T-helper 17 cell (primary cell): ENCODE data around the gene LCP1. TPM values are rescaled to one million over a fixed set of nuclear protein-coding genes. Genes with fewer than 3 reads are reported as not detected.
A peak's percentile ranks its signal among the peaks of the same experiment; 100 is the strongest.
"Not testable (repeated sequence)": the region's sequence is repeated elsewhere in the genome, so short reads cannot be mapped to it uniquely, and the experiment has no call there.

Experiments
- ATAC-seq: fragments of 150-1000 bp; cut with Tn5 transposase; 2 replicates; pipeline ENCODE4 v1.10.0; 2021; ENCODE audit warnings: mild to moderate bottlenecking, moderate library complexity
- DNase-seq, 3 donors: peaks; one replicate each; pipeline versions ENCODE4 v3.0.0 to v3.0.0-alpha.2; 2020 to 2021
- H3K9me3 ChIP-seq: one replicate; pipeline ENCODE4 v1.7.0; 2013; ENCODE audit warnings: low read length, mild to moderate bottlenecking; ENCODE audit not compliant: control insufficient read depth, poor library complexity, severe bottlenecking
- H3K27ac Mint-ChIP-seq: one replicate; pipeline ENCODE4 v1.8.0; 2022; ENCODE audit warnings: mild to moderate bottlenecking, moderate library complexity, mixed read lengths
- H3K27me3 Mint-ChIP-seq: one replicate; pipeline ENCODE4 v1.8.0; 2022; ENCODE audit warnings: mixed read lengths
- H3K36me3 Mint-ChIP-seq: one replicate; pipeline ENCODE4 v1.8.0; 2022; ENCODE audit warnings: low read depth, mixed read lengths
- H3K4me1 Mint-ChIP-seq: one replicate; pipeline ENCODE4 v1.8.0; 2022; ENCODE audit warnings: mild to moderate bottlenecking, mixed read lengths
- H3K4me3 Mint-ChIP-seq: one replicate; pipeline ENCODE4 v1.8.0; 2022; ENCODE audit warnings: mild to moderate bottlenecking, moderate library complexity, mixed read lengths
- total RNA-seq, 4 donors: library from RNA in 2 of 4; stranded (reverse) in 2 of 4; gene quantifications; one replicate each; pipeline ENCODE4 v1.2.3 and lab custom pipeline; 2022 to 2026

LCP1 gene, protein sequence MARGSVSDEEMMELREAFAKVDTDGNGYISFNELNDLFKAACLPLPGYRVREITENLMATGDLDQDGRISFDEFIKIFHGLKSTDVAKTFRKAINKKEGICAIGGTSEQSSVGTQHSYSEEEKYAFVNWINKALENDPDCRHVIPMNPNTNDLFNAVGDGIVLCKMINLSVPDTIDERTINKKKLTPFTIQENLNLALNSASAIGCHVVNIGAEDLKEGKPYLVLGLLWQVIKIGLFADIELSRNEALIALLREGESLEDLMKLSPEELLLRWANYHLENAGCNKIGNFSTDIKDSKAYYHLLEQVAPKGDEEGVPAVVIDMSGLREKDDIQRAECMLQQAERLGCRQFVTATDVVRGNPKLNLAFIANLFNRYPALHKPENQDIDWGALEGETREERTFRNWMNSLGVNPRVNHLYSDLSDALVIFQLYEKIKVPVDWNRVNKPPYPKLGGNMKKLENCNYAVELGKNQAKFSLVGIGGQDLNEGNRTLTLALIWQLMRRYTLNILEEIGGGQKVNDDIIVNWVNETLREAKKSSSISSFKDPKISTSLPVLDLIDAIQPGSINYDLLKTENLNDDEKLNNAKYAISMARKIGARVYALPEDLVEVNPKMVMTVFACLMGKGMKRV
- total RNA-seq (100 to 1,000 TPM; 485 to 528 TPM), total RNA-seq (lab: John Stamatoyannopoulos, UW) (1,130 to 1,221 reads per million in 2 donors)

DNA sequence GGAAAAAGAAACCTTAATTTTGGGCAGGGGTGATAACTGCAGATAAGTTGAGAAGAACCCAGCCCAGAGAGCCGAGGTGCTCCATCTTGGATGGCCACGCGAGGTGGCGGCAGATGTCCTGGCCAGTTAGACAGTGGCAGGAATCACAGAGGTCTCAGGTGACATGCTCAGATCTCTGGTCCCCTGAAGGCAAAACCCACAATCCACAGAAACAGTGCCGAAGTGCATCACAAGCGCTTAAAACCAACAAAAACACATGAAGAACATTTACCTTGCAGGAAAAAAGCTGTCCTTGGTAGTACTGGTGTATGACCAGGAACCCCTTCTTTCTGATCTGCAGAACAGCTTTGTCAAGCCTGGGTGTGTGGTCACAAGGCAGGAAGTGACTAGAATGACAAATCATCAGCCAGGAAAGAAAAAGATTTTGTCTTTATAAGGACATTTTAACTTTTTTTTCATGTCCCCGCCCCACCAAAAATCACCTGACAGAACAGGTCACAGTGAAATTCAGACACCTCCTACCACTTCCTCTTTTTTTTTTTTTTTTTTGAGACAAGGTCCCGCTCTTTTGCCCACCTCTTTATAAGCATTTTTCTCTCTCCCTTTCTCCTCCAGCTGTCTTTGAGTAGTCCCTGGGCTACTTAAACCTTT lies at the start of gene LCP1:
TSS of gene LCP1 (minus strand) at position 338 of the 651 bp plus-strand sequence. CDS start 22,515 bp downstream, outside the sequence.
- no peaks in the 10 kb centered on the region for H3K27me3 Mint-ChIP-seq
- ATAC-seq (peak; percentile 80), DNase-seq (peak; percentile 44 to 67 (median 65))
- H3K4me1 Mint-ChIP-seq: peaks cover 62% of the 10 kb centered on the region
- peaks cover 2% of the 10 kb centered on the region for H3K36me3 Mint-ChIP-seq
- peak within 1 kb of the TSS; percentile 99 for H3K27ac Mint-ChIP-seq
- no peaks in the 10 kb centered on the region for H3K9me3 ChIP-seq
- H3K4me3 Mint-ChIP-seq: peak within 1 kb of the TSS; percentile 94

DNA sequence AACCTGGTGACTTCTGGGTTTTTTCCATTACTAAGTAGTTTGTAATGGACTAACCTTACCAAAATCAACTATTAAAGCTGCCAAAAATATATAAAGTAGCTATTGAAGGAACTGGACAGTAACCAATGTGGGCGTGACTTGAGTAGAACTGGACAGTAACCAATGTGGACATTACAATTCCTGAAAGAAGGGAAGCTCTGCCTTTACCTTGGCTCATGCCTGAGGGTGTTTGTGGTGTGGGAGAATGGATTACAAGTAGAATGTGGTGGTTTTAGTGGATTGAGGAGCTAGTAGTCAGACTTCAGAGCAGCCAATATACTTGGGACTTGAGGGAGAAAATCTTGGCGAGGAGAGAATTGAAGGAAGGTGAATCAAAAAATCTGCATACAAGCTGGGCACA lies 47.3 kb upstream of the LCP1 start:
- no peak overlapping the region for H3K4me3 Mint-ChIP-seq

DNA sequence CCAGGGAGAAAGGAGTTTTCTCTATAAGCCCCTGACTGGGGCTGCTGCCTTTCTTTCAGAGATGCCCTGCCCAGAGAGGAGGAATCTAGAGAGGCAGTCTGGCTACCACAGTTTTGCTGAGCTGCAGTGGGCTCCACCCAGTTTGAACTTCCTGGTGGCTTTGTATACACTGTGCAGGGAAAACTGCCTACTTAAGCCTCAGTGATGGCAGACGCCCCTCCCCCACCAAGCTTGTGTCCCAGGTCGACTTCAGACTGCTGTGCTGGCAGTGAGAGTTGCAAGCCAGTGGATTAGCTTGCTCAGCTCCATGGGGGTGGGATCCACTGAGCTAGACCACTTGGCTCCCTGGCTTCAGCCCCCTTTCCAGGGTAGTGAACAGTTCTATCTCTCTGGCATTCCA lies 38.3 kb upstream of the LCP1 start:
- not testable (repeated sequence) for DNase-seq, ATAC-seq, H3K9me3 ChIP-seq, H3K27ac Mint-ChIP-seq, H3K36me3 Mint-ChIP-seq, H3K4me3 Mint-ChIP-seq, H3K4me1 Mint-ChIP-seq, H3K27me3 Mint-ChIP-seq

More for the DNA sequence above, 47.3 kb upstream of the LCP1 start:
- ATAC-seq (no peak), DNase-seq (no peak)
- H3K36me3 Mint-ChIP-seq: no peaks in the 10 kb centered on the region
- H3K27me3 Mint-ChIP-seq: no peaks in the 10 kb centered on the region
- H3K27ac Mint-ChIP-seq: no peak overlapping the region
- no peaks in the 10 kb centered on the region for H3K9me3 ChIP-seq
- H3K4me1 Mint-ChIP-seq: no peaks in the 10 kb centered on the region

DNA sequence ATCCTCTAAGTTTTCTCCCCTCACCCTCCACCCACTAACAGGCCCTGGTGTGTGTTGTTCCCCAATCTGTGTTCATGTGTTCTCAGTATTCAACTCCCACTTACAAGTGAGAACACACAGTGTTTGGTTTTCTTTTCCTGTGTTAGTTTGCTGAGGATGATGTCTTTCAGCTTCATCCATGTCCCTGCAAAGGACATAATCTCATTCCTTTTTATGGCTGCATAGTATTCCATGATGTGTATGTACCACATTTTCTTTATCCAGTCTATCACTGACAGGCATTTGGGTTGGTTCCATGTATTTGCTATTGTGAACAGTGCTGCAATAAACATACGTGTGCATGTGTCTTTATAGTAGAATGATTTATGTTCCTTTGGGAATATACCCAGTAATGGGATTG lies 32.8 kb upstream of the LCP1 start:
- H3K36me3 Mint-ChIP-seq, H3K27me3 Mint-ChIP-seq, H3K4me3 Mint-ChIP-seq, H3K27ac Mint-ChIP-seq, DNase-seq, ATAC-seq, H3K9me3 ChIP-seq: not testable (repeated sequence)
- H3K4me1 Mint-ChIP-seq: peaks cover 23% of the 10 kb centered on the region

DNA sequence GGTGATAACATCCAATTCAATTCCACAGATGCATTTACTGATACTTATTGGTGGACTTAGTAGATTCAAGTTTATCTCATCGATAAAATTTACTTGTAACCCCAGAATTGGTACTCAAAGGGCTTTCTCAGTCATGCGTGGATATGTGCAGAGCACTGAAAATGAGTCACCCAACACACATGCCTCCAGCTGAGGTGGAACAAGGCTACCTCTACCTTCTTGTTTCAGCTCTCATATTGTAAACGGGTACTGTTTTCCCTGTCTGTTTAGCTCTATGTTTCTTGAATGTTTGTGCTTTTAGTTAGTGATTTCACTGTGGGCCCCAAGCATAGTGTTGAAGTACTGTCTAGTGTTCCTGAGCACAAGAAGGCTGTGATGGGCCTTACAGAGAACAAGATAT lies 31.3 kb upstream of the LCP1 start:
- H3K9me3 ChIP-seq: no peaks in the 10 kb centered on the region
- Mint-ChIP-seq H3K36me3 (peaks cover 8% of the 10 kb centered on the region), H3K27ac (no peak overlapping the region), H3K27me3 (no peaks in the 10 kb centered on the region), H3K4me3 (no peak overlapping the region), H3K4me1 (peaks cover 22% of the 10 kb centered on the region)
- no peak for ATAC-seq
- no peak for DNase-seq

DNA sequence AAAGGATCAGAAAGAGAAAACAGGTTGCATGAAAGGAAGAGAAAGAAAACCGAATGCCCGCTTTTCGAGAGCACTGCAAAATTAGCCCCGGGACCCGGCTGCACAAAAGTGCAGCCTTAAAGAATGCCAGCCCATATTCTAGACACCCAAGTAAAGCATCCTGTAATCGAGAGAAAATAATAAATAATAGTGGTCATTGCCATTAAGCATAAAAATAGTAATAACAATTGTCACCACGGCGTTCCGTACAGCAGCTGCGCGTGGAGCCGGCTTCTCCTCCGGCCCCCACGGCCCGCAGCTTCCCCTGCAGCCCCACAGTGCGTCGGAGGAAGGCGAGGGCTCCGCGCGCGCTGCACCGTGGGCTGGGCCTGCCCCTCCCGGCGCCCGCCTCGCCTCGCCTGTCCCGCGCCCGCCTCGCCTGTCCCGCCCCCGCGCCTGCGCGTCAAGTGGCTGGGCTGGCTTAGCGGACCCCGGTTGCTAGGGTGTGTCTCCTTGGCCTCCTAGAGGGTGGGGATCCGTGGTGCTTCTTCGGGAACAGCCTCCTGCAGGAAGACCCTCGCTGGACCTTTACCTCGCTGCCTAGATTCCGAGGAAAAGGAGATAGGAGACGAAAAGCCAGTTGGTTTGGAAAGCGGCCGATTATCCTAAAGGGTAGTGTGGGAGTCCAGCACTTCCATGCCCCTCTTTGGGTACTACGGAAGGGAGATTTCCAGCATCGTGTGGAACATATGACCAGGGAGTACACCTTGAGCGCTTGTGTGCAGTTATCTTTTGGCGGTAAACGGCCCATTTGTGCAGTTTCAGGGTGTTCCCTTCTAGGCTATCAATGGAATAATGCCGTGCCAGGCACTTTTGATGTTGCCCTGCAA lies 29.7 kb upstream of the LCP1 start, which contains the start of gene LRRC63:
TSS of gene LRRC63 (plus strand) at position 446 of the 869 bp plus-strand sequence. CDS start 1,107 bp downstream, outside the sequence.
- H3K4me1 Mint-ChIP-seq: peaks cover 22% of the 10 kb centered on the region
- DNase-seq: peak; percentile 74 to 80 (median 79)
- peak; percentile 97 for ATAC-seq
- no peaks in the 10 kb centered on the region for H3K27me3 Mint-ChIP-seq
- peak within 1 kb of the TSS; percentile 100 for H3K4me3 Mint-ChIP-seq
- peaks cover 3% of the 10 kb centered on the region for H3K36me3 Mint-ChIP-seq
- peak within 1 kb of the TSS; percentile 98 for H3K27ac Mint-ChIP-seq
- no peaks in the 10 kb centered on the region for H3K9me3 ChIP-seq

DNA sequence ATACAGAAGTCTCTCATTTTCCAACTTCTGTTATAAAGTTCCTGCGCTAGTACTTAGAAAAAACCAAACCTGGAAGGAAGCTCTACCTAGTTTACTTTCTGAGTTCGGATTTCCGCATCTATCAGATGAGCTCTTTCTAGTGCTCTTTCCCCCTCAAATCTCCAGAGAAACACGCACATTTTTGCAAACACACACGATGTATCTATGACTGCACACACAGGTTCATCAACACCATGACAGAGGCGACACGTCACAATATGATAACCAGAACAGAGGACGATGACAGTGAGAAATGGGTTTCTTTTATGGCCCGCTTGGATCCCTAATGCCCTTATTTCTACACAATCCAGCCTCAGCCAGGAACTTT lies 29.1 kb upstream of the LCP1 start:
- peak overlapping the region; percentile 98 for H3K27ac Mint-ChIP-seq
- H3K27me3 Mint-ChIP-seq: no peaks in the 10 kb centered on the region
- no peaks in the 10 kb centered on the region for H3K9me3 ChIP-seq
- peak overlapping the region; percentile 100 for H3K4me3 Mint-ChIP-seq
- peaks cover 22% of the 10 kb centered on the region for H3K4me1 Mint-ChIP-seq
- ATAC-seq (peak; percentile 73), DNase-seq (peak in 1 of 3 donors; percentile 18)
- peaks cover 3% of the 10 kb centered on the region for H3K36me3 Mint-ChIP-seq

DNA sequence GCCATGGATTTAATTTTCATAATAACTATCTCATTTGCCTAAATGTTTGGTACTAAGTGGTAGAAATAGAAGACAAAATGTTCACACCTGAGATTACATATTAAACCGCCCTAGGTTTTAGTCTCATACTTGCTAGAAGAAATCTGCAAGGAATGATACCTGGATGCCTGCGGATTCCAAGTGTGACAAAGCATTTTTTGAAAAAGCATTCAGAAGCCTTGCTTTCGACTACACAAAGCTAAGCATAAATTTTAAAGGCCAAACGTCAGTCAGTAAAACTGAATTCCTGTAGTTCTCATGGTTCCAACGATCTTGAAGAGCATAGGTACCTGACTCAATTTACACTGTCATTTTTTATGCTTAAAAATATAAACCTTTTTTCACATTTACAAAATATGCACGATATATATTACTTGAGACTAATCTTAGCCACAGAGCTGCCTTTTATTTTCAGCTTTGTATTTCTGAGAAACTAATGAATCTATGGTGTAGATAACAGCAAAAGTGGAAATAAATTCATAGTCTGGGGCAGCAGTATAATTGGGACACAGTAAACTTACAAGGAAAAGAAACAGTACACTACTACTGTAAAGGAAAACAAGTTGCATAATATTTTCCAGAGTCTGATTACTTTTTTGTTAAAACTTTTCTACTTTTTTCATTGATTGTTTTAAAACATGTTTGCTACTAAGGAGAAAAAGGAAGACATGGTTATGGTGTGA lies 28.5 kb upstream of the LCP1 start:
- peaks cover 3% of the 10 kb centered on the region for H3K36me3 Mint-ChIP-seq
- ATAC-seq (no peak), DNase-seq (no peak)
- no peaks in the 10 kb centered on the region for H3K9me3 ChIP-seq
- H3K27me3 Mint-ChIP-seq: no peaks in the 10 kb centered on the region
- peak overlapping the region; percentile 98 for H3K27ac Mint-ChIP-seq
- peak overlapping the region; percentile 100 for H3K4me3 Mint-ChIP-seq
- H3K4me1 Mint-ChIP-seq: peaks cover 22% of the 10 kb centered on the region

DNA sequence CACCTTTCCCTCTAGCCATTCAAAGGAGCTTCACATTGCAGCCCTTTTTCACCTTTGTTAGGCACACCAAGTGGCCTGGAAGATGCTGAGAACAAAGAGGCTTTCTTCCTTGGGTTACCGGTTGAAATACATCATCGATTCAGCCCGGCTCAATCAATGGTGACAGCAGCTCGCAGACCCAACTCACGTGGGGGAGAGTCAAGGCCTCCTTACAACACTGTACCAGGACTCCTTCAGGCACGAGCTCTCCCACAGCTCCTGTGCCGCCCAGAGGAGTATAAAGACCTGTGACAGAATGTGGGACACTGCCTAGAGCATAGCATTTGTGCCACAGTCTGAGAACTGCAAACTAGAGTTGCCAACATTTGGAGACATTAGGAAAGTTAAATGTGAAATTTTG lies 25.9 kb upstream of the LCP1 start:
- ATAC-seq (no peak), DNase-seq (no peak)
- Mint-ChIP-seq H3K4me3 (no peak overlapping the region), H3K4me1 (peaks cover 20% of the 10 kb centered on the region), H3K27ac (peak overlapping the region; percentile 16), H3K36me3 (peaks cover 3% of the 10 kb centered on the region), H3K27me3 (no peaks in the 10 kb centered on the region)
- H3K9me3 ChIP-seq: no peaks in the 10 kb centered on the region

DNA sequence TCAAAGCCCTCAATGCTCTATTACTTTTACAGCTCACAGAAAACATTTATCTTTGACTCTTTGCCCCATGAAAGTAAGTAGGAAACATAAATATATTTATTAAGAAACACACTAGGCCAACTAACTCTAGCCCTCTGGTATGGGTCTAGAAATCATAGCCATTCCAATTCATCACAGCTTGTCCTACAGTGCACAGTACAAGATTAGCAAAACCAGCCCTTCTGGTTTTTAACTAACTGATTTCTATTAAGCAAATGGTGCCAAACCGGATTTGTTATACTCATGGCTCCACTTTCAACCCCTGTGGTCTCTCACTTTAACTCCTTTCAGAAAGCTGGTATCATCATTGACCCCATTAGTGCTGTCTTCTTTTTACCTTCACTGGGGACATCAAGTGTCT lies 24.2 kb upstream of the LCP1 start:
- no peak for DNase-seq
- no peaks in the 10 kb centered on the region for H3K9me3 ChIP-seq
- Mint-ChIP-seq H3K27ac (peak overlapping the region; percentile 66), H3K27me3 (no peaks in the 10 kb centered on the region), H3K4me3 (no peak overlapping the region), H3K4me1 (peaks cover 24% of the 10 kb centered on the region), H3K36me3 (peaks cover 1% of the 10 kb centered on the region)
- ATAC-seq: no peak

DNA sequence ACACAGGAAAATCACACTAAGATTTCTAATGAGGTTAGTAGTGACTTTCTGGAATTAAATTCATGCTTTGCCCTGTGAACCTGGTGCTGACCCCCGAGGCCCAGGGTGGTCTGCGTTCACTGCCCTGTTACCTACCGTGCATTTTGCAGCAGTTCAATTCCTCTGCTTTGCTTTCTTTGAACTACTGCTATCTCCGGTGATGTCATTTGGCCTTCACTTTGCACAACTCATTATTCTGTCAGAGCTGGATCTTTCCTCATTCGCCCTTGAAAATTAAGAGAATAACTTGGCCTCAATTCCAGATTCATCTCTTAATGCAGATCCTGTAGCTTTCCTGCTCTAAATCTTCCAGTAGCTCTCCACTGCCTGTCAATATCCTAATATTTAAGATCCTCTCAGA lies 21.0 kb upstream of the LCP1 start:
- DNase-seq: no peak
- peaks cover 30% of the 10 kb centered on the region for H3K4me1 Mint-ChIP-seq
- H3K27ac Mint-ChIP-seq: no peak overlapping the region
- no peaks in the 10 kb centered on the region for H3K27me3 Mint-ChIP-seq
- no peak overlapping the region for H3K4me3 Mint-ChIP-seq
- no peak for ATAC-seq
- H3K36me3 Mint-ChIP-seq: no peaks in the 10 kb centered on the region
- no peaks in the 10 kb centered on the region for H3K9me3 ChIP-seq

DNA sequence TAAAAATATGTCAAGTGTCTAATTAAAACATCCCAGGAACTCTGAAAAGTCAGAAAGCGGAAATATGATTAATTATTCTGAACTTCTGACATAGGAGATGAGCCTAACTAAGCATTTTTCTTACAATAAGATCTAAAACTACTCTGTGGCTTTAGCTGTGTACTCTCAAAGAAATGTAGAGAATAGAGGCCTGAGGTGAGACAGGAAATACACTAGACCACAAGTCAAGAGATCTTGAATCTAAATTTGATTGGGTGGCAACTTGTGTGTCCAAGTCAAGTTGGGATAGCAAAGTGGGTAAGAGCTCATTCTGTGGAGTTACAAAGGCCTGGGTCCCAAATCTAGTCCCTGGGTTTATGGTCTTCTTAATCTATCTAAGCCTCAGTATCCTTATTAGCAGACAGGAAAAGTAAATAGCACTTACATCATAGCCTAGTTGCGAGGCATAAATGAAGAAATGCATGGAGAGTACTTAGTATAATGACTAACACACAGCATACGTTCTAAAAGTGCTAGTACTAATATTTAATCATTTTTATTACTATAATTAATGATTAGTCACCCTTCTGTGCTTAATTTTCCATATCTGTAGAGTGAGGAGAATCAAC lies 20.3 kb upstream of the LCP1 start:
- Mint-ChIP-seq H3K36me3 (no peaks in the 10 kb centered on the region), H3K4me1 (peaks cover 30% of the 10 kb centered on the region), H3K27ac (peak overlapping the region; percentile 34), H3K4me3 (peak overlapping the region; percentile 7), H3K27me3 (no peaks in the 10 kb centered on the region)
- DNase-seq: no peak
- peak; percentile 83 for ATAC-seq
- no peaks in the 10 kb centered on the region for H3K9me3 ChIP-seq
